NCI-H128 (cell line): Measurements from ENCODE around the gene PTCHD1.

Experiments
- DNase-seq: peaks from one replicate; lab custom pipeline; 2025; ENCODE audit not compliant: unreplicated experiment; lab: John Stamatoyannopoulos, UW

PTCHD1 gene

DNA sequence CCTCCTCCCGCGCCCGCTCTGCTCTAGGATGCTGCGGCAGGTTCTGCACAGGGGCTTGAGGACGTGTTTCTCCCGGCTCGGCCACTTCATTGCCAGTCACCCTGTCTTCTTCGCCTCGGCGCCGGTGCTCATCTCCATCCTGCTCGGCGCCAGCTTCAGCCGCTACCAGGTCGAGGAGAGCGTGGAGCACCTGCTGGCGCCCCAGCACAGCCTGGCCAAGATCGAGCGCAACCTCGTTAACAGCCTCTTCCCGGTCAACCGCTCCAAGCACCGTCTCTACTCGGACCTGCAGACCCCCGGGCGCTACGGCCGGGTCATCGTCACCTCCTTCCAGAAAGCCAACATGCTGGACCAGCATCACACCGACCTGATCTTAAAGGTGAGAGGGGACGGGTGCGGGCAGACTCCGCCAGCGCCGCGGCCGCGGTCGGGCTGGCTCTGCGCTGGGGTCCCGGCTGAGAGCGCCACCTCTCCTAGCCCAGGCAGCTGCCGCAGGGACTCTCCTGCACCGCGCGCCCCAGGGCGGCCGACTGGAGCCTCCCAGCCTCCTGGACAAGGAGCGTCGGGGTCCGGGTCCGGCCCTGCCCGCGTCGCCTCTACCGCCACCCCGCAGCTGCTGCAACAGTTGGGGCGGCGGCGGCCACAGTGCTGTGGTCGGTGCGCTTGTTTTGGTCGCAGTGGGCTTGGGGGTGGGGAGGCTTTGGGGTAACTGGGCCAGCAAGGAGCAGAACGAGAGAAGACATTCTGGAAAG is at the start of gene PTCHD1:
PTCHD1 (plus strand) TSS at position 2 of the 752 bp plus-strand sequence; CDS start at position 29, 27 bp downstream.
- DNase-seq: no peak

DNA sequence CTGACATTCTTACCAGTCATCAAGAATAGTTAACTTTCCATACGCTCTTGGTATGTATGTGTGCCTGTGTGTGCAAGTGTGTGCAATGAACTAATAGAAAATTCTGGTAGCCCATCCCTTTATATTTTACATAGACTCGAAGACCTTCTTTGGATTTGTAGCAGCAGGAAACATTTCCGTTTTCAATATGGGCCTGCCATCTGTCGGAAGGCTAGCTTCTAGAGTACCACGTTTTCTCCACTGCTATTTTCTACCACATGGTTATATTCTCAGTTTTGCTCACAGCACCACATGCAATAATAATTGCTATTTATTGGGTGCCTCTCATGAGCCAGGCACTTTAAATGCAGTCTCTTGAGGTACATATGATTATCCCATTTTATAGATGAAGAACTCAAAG is 47.9 kb upstream of the PTCHD1 start:
- DNase-seq: no peak

DNA sequence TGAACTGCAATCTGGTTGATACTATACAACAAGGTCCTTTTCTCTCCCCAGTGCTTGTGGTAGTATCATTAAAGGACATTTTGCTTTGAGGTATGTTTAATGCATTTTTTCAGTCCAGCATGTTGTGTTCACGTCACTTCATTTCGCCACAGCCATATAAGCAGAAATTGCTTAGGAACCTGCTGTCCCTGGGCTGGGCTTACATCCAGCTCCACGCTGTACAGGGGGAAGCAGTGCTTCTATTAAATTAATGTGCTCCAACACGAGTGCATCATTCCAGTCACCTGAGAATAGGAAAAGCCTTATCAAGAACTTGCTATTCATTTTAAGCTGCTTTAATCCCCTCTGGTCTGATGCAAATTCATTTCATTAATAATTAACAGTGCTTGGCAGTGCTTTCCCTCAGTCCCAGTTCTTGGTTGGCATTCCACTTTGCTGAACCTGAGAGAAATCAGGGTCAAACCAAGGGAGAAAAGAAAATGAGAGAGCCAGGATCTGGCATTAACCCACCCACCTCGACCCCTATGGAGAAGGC is 47.4 kb upstream of the PTCHD1 start:
- no peak for DNase-seq

DNA sequence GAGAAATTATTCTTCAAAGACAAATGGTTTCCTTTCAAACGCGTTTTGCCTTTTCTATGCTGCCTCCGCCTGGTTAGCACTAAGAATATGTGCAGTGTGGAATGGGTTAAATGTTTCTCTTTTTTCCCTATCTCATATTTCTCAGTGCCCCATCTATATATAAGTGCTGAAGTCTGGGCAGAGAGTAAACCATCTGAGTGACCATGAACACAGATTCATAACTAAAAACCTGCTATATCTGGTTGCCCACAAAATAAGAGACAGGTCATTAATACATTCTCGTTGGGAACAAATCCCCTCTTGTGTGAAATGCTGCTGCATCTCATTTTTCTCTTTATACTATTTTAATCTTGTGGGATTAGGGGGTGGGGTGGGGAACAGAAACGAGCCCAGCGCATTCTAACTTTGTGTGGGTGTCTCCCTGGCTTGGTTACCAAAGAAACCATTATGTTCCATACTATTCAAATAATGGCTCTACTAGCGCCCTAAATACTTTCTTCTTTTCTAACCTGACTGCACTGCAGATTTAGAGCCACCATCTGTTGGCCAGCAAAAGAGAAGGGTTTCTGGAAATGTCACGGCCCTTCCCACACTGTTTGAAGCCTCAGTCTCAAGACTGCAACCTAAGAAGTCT is 42.2 kb upstream of the PTCHD1 start:
- DNase-seq: no peak

DNA sequence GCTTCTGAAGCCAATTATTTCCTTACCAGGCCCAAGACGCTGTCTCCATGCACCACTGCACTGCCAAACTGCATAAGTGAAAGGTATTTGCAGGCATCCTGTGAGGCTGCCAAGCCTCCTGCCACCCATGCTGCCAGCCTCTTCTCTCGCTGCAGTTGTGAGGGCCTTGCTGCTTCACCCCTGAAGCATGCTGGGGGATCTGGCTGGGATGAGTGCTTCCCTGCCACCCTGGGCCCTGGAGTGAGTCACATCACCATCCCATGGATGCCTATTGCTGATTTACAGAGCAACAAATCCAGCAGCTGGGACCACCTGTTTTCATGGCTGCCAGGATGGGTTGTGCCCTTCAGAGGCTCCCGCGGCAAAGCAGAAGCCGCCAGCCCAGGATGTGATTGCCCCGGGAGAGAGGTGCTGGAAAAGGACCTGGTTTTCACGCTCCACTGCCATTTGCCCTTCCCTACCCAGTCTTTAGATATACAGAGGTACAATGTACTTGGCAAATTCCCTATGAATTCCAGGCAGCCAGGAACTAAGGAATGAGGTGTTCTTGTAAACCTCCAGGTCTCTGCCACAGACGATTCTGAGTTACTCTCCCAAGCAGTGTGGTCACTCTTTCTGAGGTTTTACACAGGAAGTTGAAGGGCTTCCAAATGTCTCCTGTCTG is 41.5 kb upstream of the PTCHD1 start:
- DNase-seq: no peak

DNA sequence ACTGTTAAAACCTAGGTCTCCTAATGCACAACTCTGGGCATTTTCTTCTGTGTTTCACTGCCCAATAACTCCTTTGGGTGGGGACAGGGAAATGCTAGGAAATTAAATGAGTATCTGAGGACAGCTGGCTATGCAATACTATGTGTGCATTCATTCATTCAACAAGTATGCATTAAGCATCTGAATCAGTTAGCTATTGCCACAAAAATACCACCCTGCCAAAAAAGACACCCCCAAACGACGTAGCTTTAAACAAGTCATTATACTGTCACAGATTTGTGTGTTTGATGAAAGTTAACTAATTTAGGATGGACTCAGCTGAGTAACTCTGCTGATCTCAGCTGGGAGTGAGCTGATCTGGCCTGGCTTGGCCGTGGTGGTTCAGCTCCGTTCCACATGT is 29.8 kb upstream of the PTCHD1 start:
- DNase-seq: no peak

DNA sequence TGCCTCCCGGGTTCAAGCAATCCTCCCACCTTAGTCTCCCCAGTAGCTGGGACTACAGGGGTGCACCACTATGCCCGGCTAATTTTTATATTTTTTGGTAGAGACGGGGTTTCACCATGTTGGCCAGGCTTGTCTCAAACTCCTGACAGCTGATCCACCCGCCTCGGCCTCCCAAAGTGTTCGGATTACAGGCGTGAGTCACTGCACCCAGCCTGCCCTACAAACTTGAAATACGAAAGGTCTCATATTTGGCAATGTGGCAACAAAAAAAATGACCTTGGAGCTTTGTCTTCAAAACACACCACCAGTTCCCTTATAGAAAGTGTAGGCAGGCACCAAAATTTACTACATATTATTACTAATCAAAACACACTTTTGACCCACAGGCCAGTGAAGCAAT is 22.9 kb upstream of the PTCHD1 start:
- DNase-seq: no peak

DNA sequence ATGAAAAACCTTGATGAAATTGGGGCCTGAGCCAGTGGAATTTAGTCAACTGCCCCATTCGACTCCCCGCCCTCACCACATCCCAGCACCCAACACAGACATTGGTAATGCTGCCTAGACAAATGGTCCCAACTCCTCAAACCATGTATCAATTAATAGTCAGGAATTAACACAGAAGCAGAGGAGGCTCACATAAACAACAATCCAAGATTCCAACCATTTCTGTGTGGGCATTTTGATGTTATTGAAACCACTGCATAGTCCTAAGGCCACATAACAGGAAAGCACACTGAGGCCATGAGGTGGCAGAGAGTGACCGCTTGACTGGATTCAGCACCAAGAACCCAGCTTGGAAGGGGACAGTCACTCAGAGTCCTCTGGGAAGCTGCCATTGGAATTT is 22.5 kb upstream of the PTCHD1 start:
- no peak for DNase-seq

DNA sequence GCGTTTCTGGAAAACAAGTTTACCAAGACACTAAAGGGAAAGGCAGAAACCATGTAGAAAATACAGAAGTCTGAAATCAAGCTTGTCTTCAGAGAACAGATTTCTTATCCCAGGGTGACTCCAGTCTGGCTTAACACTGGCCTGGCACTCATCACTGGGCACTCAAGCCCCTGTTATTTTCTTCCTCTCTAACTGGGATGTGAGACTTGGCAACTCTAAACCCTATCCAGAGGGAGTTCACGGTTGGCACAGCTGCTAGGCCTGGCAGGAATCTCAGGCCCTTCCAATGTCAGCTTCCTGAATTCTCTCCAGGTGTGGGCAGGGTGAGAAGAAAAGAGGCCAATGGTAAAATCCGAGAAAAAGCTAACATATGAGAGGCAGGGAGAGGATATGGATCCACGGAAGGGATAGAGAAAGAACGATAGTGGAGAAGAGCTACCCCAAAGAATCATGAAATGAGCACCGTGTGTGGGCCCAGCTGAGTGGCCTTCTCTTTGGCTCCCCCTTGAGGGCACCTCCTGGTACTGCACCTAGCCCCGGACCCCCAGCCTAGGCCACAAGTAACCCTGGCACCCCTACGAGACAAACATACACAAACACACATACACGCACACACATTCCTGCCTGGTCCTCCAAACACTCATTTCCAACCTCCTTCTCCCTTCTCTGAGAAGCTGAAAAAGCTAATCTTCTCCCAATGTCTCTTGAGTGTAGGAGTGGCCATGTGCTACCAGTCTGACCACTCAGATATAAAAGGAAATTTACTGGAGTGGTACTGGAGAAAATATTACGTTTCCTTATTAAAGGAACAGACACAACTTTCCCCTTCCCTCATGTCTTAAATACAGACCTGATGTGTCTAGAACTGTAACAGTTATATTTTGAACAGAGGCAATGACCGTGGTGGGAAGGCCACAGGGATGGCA is 16.6 kb upstream of the PTCHD1 start:
- no peak for DNase-seq

DNA sequence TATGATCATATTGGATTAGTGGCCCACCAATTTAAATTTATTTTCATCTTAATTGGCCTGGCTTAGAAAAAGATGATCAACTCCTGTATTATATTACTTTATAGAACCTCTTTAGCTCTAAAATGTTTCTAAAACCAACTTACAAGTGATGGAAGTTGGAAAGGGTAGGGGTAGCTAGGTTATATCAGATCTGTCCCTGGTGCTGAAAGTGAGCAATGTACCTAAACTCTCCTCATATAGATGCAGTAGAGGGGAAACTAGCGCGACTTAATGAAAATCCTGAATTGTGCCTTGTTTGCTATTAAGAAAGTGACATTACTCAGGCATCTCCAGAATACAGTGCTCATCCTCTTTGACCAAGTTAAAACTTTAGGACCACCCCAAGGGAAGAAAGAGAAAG is 7.5 kb upstream of the PTCHD1 start:
- DNase-seq: no peak

DNA sequence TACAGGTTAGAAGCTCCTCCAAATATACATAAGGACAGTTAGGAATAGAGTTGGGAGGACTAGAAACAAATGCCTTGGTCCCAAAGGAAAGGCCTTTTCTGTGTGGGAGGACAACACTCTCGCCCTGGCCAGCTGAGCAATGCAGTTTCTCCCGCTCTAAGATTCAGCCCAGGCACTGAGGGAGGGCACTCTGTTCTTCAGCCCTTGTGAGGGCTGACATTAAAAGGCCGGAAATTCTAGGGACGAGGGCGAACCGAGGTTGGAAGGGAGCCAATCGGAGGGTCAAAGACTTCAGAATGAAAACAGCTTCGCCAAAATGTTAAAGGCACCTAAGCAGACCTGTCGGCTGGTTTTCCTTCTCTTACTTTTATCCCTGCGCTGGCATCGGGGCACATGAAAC is 2.9 kb upstream of the PTCHD1 start:
- no peak for DNase-seq

DNA sequence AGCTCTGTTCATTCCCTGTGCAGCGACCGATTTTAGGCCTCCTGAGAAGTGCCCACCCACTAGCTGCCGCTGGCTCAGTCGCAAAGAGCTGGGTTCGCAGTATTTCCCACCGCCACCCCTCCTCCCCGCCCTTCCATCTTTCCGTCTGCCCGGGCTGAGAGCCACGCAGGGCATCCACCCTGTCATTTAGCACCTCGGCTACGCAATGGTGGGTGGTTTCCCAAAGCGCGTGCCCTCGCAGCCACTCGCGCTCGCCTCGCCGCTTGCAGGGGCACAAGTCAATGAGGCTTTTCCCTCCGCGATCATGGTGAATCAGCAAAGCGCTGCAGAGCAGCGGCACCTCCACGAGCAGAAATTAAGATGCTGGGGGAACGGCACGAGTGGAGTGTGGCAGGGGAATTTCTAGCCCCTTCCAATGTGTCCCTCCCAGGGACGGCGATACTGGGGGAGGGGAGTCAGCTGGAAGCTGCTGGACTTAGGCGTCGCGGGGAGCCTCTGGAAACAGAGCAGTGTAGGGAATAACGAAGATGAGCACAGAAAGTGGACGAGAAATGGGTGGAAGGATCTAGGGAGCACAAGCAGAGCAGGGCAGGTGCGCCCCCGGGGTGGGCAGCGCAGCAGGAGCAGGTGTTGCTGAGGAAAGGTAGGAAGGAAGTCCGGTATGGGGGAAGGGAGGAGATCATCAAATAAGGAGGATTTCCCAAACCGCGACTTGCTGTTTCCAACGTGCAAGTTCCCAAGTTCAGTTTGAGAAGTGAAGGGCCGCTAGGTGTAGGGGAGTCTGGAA is 2.4 kb upstream of the PTCHD1 start:
- no peak for DNase-seq

DNA sequence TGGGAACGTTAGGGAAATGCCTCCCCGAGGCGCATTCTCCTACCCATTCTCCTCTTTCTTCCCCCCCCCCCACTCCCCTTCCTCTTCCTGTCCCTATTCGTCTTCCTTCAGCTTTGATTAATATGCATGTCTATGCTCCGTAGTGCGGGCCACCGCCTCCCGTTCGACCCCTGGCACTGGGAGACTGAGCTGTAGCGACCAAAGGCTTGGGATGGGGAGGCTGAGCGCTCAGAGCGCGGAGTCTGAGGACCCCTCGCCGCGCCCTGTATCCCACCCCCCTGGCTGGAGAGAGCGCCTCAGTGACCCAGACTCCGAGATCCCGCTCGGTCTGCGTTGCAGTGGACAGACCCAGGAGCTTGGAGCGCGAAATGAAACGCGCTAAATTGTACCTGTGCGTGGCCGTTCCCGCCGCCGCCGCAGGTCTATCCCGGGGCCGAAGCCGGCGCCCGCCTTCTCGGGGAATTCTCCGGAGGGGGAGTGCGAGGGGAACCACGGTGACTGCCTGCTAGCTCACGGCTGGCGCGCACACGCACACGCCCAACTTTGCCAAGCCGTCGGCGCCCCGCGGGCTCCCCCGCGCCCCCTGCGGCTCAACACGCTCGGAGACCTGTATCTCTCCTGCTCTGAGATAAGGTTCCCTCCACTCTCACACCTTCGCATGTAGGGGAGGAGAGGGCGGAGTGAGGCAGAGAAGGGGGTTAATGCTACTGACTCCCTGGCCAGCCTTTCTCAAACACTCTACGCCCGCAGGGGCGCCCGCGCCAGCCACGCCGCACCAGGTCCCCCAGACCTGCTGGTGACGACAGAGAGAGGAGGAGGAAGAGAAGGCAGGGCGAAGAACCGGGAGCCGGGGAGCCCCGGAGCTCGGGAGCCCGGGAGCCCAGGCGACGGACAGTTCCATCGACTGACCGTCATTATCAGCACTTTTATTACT is 1.5 kb upstream of the PTCHD1 start:
- DNase-seq: no peak

DNA sequence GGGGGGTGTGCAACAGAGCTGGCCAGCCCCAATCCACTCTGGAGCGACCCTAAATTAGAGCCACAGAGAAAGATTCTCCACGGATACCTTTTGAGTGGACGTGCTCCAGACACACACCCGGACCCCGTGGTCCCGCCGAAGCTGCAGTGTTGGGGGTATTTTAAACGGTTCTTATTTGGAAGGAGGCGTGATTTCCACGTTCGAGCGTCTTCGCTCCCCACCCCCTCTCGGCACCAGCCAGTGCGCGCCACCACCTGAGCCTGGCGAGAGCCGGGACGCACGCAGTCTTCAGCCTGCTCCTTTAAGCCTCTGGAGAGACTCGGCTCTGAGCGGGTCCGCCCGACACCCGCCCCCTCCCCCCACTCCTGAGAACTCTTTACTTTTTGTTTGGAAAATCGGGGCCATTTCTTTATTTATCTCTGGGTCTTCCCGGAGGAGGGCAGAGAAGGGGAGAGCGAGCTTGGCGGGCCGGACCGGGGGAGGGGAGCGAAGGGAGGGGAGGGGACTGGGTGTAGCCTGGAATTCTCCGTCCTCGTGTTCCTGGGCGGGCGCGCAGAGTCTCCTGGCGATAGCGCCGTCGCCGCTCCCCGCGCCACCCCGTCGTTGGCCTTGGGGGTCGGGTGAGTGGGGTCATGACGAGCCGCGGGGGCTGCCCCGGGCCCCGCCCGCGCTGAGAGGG is 668 bp upstream of the PTCHD1 start:
- no peak for DNase-seq

DNA sequence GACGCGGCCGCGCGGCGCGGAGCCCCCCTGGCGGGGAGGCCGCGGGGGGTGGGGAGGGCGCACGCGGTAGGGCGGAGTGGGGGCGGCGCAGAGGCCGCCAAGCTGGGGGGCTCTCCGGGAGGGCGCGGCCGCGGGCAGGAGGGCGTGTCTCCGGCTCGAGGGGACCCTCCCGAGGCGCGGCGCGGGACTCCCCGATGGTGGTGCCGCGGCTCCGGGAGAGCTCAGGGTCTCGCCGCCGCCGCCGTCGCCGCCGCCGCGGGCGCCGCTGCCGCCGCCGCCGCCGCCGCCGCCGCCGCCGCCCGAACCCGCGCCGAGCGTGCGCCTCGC is 165 bp upstream of the PTCHD1 start:
- DNase-seq: no peak

DNA sequence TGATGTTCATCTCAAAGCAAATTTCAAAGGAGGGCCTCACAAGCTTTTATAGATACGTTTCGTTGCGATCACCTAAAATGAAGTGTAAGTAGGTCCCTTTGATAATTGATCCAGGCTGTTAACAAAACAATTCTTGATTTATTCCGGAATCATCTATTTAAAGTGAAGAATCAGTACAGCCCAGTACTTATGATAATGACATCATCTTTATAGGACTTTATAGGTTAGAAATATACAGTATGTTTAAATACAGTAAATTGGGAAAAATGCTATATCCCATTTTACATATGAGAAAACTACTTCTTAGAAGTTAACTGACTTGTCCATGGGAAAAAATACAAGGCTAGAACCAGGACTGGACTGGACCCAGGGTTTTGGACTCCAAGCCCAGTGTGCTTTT is 3.7 kb downstream of the PTCHD1 start:
- no peak for DNase-seq

DNA sequence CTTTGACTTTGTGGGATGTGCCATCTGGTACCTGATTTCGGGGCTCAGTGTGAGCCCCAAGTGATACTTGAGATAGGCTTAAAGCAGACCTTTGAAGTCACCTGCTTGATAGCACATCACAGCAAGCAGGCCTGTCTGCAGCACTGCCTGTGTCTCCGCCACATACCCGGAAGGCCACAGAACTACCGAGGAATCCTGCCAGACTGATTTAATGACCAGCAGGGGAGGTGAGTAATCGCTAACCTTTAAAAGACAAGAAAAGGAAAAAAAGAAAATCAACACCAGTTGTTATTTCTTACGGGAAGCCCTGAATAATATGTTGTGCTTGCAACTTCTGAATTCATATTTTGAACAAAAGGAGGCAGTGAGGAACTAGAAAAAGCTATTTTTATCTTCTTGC is 6.8 kb downstream of the PTCHD1 start:
- no peak for DNase-seq

DNA sequence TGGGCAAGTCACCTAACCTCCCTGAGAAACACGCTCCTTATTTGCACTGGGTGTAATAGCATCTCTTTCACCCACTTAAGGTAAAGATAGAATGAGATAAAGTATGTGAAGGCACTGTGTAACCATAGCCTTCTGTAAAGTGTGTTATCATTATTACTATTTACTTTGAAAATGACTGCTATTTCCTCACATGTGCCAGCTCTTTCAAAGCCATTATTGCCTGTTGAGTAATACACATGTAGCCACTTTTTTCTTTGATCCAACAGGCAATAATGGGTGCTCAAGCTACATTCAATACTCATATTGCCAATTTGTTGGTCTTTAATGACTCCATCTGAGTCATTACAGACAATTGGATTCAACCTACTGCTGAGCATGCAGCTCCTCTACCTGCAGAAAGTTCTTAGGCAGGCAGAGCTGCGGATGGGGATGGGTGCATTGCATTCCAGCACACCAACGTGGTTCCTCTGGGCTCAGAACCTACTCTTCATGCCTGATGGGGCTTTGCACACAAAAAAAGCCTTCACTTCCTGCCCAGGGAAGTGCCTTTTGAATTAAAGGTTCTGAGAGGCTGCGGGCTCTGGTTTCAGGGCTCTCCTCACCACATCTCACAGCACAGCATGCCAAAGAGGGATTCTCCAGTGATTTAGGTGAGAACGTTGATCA is 9.7 kb downstream of the PTCHD1 start:
- no peak for DNase-seq
